WTC11 (cell line): Measurements from ENCODE around the gene USF2. TPM values are rescaled to one million over a fixed set of nuclear protein-coding genes. Genes with fewer than 3 reads are reported as not detected.

Experiments used
- ATAC-seq: fragments of 200-7000 bp; cut with Tn5 transposase; 2 replicates; pipeline ENCODE4 v1.10.0; 2021; ENCODE audit warnings: mild to moderate bottlenecking, moderate library complexity
- CTCF ChIA-PET: fragments of 300-600 bp; sonication (Branson Sonifier 250); formaldehyde crosslinking; loops from one replicate; lab custom pipeline; 2021; ENCODE audit warnings: antibody characterized with exemption; lab: Charles Lee
- POLR2A ChIA-PET: fragments of 350-600 bp; sonication (Branson Sonifier 250); formaldehyde crosslinking; loops from one replicate; lab custom pipeline; 2021; ENCODE audit warnings: antibody characterized with exemption; lab: Charles Lee
- DNase-seq: peaks from one replicate; pipeline ENCODE4 v3.0.0; 2021; ENCODE audit warnings: low spot score
- H3K27ac Mint-ChIP-seq: 2 replicates; pipeline ENCODE4 v1.8.0; 2021; ENCODE audit warnings: mixed read lengths
- H3K27me3 Mint-ChIP-seq: 2 replicates; pipeline ENCODE4 v1.8.0; 2021; ENCODE audit warnings: low read depth, mild to moderate bottlenecking, moderate library complexity, mixed read lengths
- H3K36me3 Mint-ChIP-seq: 2 replicates; pipeline ENCODE4 v1.8.0; 2021; ENCODE audit warnings: mixed read lengths
- H3K4me1 Mint-ChIP-seq: 2 replicates; pipeline ENCODE4 v1.8.0; 2022; ENCODE audit warnings: mixed read lengths
- H3K4me3 Mint-ChIP-seq: 2 replicates; pipeline ENCODE4 v1.8.0; 2021; ENCODE audit warnings: mild to moderate bottlenecking, moderate library complexity, mixed read lengths
- H3K9me3 Mint-ChIP-seq: 2 replicates; pipeline ENCODE4 v1.8.0; 2021; ENCODE audit warnings: mixed read lengths
- EMX1 ChIP-seq: fragments of 250-450 bp; sonication (Bioruptor Pico); IDR thresholded peaks from 2 replicates; pipeline ENCODE4 v1.8.0; 2021; ENCODE audit warnings: mild to moderate bottlenecking
- JAZF1 ChIP-seq: fragments of 250-450 bp; sonication (Bioruptor Pico); IDR thresholded peaks from 2 replicates; pipeline ENCODE4 v1.9.0; 2021; ENCODE audit warnings: moderate library complexity, mild to moderate bottlenecking, inconsistent platforms
- NFATC4 ChIP-seq: fragments of 250-450 bp; sonication (Bioruptor Pico); IDR thresholded peaks from 2 replicates; pipeline ENCODE4 v1.9.0; 2021; ENCODE audit warnings: mild to moderate bottlenecking
- NFE2L1 ChIP-seq: sonication (generic); formaldehyde crosslinking; IDR thresholded peaks from 2 replicates; pipeline ENCODE4 v1.8.1; 2023; ENCODE audit warnings: missing genetic modification reagents
- NFYB ChIP-seq: sonication (generic); formaldehyde crosslinking; conservative IDR thresholded peaks from 2 replicates; pipeline ENCODE4 v1.8.0; 2022; ENCODE audit warnings: low read depth, missing genetic modification reagents
- NR3C1 ChIP-seq: sonication (generic); formaldehyde crosslinking; conservative IDR thresholded peaks from 2 replicates; pipeline ENCODE4 v1.8.1; 2023; ENCODE audit warnings: low read depth, mild to moderate bottlenecking, missing genetic modification reagents
- OVOL2 ChIP-seq: fragments of 250-450 bp; sonication (Bioruptor Pico); IDR thresholded peaks from 2 replicates; pipeline ENCODE4 v1.9.0; 2021; ENCODE audit warnings: mild to moderate bottlenecking, borderline replicate concordance
- ZNF263 ChIP-seq: sonication (generic); formaldehyde crosslinking; IDR thresholded peaks from 2 replicates; pipeline ENCODE4 v1.8.1; 2022; ENCODE audit warnings: low read depth, mild to moderate bottlenecking, moderate library complexity, missing genetic modification reagents
- ZNF317 ChIP-seq: sonication (generic); formaldehyde crosslinking; IDR thresholded peaks from 2 replicates; pipeline ENCODE4 v1.8.1; 2023; ENCODE audit warnings: low read depth, mild to moderate bottlenecking, moderate library complexity, missing genetic modification reagents, borderline replicate concordance
- total RNA-seq: library from RNA; stranded (reverse); gene quantifications from 3 replicates; pipeline ENCODE4 v1.2.3, GENCODE V29; 2021
- TF ChIP-seq, protein P1 (sequence below): fragments of 250-450 bp; sonication (Bioruptor Pico); IDR thresholded peaks from 2 replicates; pipeline ENCODE4 v1.9.0; 2021; ENCODE audit warnings: moderate library complexity, mild to moderate bottlenecking, inconsistent platforms, borderline replicate concordance
- TF ChIP-seq, protein P2 (sequence below): fragments of 250-450 bp; sonication (Bioruptor Pico); conservative IDR thresholded peaks from 2 replicates; pipeline ENCODE4 v1.9.0; 2021; ENCODE audit warnings: mild to moderate bottlenecking
- TF ChIP-seq, protein P3 (sequence below): sonication (generic); formaldehyde crosslinking; IDR thresholded peaks from 2 replicates; pipeline ENCODE4 v1.8.1; 2023; ENCODE audit warnings: mild to moderate bottlenecking, missing genetic modification reagents, moderate library complexity
- TF ChIP-seq, protein P4 (sequence below): fragments of 250-450 bp; sonication (Bioruptor Pico); IDR thresholded peaks from 2 replicates; pipeline ENCODE4 v1.9.0; 2021; ENCODE audit warnings: mild to moderate bottlenecking
- TF ChIP-seq, protein P5 (sequence below): sonication (generic); formaldehyde crosslinking; IDR thresholded peaks from 2 replicates; pipeline ENCODE4 v1.8.0; 2022; ENCODE audit warnings: mild to moderate bottlenecking, missing genetic modification reagents
- TF ChIP-seq, protein P6 (sequence below): sonication (generic); formaldehyde crosslinking; IDR thresholded peaks from 2 replicates; pipeline ENCODE4 v1.8.1; 2022; ENCODE audit warnings: missing genetic modification reagents, borderline replicate concordance
- TF ChIP-seq, protein P7 (sequence below): sonication (generic); formaldehyde crosslinking; IDR thresholded peaks from 2 replicates; pipeline ENCODE4 v1.8.0; 2023; ENCODE audit warnings: missing genetic modification reagents

The USF2 gene
- total RNA-seq, 1 experiment from 2014 or later = 109 TPM

DNA sequence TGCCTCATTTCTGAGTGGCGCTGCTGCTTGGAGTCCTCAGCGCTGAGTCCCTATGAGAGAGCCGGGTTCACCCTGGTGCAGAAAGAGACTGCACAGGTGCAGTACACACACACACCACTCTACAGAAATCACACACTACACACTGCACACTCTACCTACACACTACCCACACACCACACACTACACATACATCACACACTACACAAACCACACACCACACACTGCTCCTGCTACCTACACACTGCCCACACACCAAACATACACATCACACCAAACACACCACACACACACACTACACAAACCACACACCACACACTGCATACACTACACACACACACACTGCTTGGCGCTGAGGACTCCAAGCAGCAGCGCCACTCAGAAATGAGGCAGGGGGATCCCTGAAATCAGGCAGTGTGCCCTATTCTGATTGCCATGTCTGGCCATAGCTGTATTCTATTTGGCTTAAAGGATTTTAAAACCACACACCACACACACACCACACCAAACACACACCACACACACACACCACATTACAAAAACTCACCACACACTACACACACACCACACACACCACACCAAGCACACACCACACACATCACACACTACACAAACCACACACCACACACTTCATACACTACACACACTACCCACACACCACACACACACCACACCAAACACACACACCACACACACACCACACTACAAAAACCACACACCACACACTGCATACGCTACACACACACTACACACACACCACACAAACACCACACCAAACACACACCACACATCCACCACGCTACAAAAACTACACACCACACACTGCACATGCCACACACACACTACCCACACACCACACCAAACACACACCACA, 28.1 kb downstream of the USF2 start:
- ATAC-seq = no peak
- DNase-seq = no peak
- no peak overlapping the region for H3K27ac Mint-ChIP-seq
- TF ChIP-seq OVOL2 (CRISPR knock-in tag) = no peak
- TF ChIP-seq ZNF263 = no peak
- TF ChIP-seq JAZF1 (CRISPR knock-in tag) = no peak
- no peak for TF ChIP-seq EMX1
- TF ChIP-seq, protein P1, sequence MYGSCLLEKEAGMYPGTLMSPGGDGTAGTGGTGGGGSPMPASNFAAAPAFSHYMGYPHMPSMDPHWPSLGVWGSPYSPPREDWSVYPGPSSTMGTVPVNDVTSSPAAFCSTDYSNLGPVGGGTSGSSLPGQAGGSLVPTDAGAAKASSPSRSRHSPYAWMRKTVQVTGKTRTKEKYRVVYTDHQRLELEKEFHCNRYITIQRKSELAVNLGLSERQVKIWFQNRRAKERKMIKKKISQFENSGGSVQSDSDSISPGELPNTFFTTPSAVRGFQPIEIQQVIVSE = no peak
- TF ChIP-seq, protein P2, sequence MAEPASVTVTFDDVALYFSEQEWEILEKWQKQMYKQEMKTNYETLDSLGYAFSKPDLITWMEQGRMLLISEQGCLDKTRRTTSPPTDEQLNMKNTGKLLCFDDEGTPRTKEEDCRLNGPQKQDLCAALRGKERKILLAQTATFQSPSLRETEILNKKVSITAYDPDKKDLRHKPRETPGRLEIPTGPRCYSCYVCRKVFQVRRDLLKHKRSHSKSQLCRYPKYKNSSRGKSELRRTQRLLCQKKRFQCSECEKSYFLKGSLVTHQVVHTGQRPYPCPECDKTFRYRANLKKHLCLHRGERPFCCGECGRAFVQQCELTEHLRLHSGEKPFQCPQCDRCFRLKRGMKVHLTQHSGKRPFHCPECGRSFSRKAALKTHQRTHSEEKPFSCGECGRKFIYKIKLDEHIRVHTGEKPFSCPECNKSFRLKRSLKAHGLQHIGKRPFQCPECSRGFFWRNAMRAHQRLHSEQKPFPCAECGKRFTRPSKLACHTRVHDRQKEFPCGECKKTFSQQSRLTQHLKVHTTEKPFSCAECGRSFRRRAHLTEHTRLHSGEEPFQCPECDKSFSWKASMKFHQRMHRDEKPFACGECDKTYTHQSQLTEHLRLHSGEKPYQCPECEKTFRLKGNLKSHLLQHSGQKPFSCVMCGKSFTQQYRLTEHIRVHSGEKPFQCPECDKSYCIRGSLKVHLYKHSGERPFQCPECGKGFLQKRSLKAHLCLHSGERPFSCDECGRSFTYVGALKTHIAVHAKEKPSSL (CRISPR knock-in tag) = no peak
- TF ChIP-seq, protein P3, sequence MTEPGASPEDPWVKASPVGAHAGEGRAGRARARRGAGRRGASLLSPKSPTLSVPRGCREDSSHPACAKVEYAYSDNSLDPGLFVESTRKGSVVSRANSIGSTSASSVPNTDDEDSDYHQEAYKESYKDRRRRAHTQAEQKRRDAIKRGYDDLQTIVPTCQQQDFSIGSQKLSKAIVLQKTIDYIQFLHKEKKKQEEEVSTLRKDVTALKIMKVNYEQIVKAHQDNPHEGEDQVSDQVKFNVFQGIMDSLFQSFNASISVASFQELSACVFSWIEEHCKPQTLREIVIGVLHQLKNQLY = no peak
- TF ChIP-seq, protein P4, sequence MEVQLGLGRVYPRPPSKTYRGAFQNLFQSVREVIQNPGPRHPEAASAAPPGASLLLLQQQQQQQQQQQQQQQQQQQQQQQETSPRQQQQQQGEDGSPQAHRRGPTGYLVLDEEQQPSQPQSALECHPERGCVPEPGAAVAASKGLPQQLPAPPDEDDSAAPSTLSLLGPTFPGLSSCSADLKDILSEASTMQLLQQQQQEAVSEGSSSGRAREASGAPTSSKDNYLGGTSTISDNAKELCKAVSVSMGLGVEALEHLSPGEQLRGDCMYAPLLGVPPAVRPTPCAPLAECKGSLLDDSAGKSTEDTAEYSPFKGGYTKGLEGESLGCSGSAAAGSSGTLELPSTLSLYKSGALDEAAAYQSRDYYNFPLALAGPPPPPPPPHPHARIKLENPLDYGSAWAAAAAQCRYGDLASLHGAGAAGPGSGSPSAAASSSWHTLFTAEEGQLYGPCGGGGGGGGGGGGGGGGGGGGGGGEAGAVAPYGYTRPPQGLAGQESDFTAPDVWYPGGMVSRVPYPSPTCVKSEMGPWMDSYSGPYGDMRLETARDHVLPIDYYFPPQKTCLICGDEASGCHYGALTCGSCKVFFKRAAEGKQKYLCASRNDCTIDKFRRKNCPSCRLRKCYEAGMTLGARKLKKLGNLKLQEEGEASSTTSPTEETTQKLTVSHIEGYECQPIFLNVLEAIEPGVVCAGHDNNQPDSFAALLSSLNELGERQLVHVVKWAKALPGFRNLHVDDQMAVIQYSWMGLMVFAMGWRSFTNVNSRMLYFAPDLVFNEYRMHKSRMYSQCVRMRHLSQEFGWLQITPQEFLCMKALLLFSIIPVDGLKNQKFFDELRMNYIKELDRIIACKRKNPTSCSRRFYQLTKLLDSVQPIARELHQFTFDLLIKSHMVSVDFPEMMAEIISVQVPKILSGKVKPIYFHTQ (CRISPR knock-in tag) = no peak
- TF ChIP-seq, protein P5, sequence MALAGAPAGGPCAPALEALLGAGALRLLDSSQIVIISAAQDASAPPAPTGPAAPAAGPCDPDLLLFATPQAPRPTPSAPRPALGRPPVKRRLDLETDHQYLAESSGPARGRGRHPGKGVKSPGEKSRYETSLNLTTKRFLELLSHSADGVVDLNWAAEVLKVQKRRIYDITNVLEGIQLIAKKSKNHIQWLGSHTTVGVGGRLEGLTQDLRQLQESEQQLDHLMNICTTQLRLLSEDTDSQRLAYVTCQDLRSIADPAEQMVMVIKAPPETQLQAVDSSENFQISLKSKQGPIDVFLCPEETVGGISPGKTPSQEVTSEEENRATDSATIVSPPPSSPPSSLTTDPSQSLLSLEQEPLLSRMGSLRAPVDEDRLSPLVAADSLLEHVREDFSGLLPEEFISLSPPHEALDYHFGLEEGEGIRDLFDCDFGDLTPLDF (CRISPR knock-in tag) = no peak
- TF ChIP-seq ZNF317 (CRISPR knock-in tag) = no peak
- TF ChIP-seq, protein P6, sequence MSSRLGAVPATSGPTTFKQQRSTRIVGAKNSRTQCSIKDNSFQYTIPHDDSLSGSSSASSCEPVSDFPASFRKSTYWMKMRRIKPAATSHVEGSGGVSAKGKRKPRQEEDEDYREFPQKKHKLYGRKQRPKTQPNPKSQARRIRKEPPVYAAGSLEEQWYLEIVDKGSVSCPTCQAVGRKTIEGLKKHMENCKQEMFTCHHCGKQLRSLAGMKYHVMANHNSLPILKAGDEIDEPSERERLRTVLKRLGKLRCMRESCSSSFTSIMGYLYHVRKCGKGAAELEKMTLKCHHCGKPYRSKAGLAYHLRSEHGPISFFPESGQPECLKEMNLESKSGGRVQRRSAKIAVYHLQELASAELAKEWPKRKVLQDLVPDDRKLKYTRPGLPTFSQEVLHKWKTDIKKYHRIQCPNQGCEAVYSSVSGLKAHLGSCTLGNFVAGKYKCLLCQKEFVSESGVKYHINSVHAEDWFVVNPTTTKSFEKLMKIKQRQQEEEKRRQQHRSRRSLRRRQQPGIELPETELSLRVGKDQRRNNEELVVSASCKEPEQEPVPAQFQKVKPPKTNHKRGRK (CRISPR knock-in tag) = no peak
- TF ChIP-seq NFYB (CRISPR knock-in tag) = no peak
- TF ChIP-seq NFATC4 (CRISPR knock-in tag) = no peak
- no peak for TF ChIP-seq NR3C1
- TF ChIP-seq, protein P7, sequence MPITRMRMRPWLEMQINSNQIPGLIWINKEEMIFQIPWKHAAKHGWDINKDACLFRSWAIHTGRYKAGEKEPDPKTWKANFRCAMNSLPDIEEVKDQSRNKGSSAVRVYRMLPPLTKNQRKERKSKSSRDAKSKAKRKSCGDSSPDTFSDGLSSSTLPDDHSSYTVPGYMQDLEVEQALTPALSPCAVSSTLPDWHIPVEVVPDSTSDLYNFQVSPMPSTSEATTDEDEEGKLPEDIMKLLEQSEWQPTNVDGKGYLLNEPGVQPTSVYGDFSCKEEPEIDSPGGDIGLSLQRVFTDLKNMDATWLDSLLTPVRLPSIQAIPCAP (CRISPR knock-in tag) = no peak
- no peak for TF ChIP-seq NFE2L1 (CRISPR knock-in tag)
- TF ChIP-seq, all 79 proteins: peak for 0
- no peak overlapping the region for H3K4me3 Mint-ChIP-seq
- peaks cover 11% of the 10 kb centered on the region for H3K4me1 Mint-ChIP-seq
- ChIA-PET CTCF (interaction anchor here (1.9 kb wide), 1 partner anchor 27 kb away, joined by 5 read pairs; no protein-coding TSS in a partner anchor), POLR2A (no interaction called here)
- no peaks in the 10 kb centered on the region for H3K36me3 Mint-ChIP-seq
- no peaks in the 10 kb centered on the region; the same call in 1 of the 2 replicates for H3K27me3 Mint-ChIP-seq
- H3K9me3 Mint-ChIP-seq = no peaks in the 10 kb centered on the region; the same call in 1 of the 2 replicates
